GM23248 (cell line): ENCODE measurements around the gene TRIM62.

Experiments
- EZH2 ChIP-seq: fragments of 200-600 bp; sonication (generic); IDR thresholded peaks from 2 replicates; pipeline ENCODE4 v1.6.1; 2018; ENCODE audit warnings: antibody characterized with exemption, mild to moderate bottlenecking; ENCODE audit not compliant: insufficient read depth, poor library complexity, severe bottlenecking
- EZH2phosphoT487 ChIP-seq: fragments of 200-600 bp; sonication (generic); IDR thresholded peaks from 2 replicates; pipeline ENCODE4 v1.6.1; 2018; ENCODE audit warnings: antibody characterized with exemption, moderate library complexity, mild to moderate bottlenecking, low read depth; ENCODE audit not compliant: insufficient read depth

DNA sequence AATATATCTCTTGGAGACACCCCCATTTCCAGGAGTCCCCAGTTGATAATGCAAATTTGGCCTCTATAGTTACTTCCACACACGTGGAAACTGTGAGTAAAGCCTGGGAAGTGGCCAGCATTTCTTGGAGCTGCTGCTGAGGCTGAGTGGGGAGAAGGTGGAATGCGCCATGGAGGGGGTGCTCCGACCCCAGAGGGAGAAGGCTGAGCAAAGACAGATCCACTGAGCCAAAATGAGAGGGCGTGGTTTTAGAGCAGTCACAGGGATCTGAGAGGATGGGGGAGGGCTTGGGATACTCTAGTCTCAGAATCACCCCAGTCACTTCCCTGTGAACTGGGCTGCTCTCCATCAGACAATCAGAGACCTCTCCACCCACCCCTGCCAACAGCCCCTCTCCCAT is 38.7 kb downstream of the TRIM62 start:
- TF ChIP-seq EZH2, result no peak
- TF ChIP-seq EZH2phosphoT487, result no peak
